Measurements from ENCODE around the gene GPSM3. TPM values are rescaled to one million over a fixed set of nuclear protein-coding genes. Genes with fewer than 3 reads are reported as not detected.

GPSM3 gene
- total RNA-seq, 1 donor from 2014 or later: 20.8 TPM

GRCh38 chr6:32152769-32153563 is 39.5 kb downstream of the GPSM3 start:
- Histone ChIP-seq H3K4me3 (ENCODE audit: low read depth, low read length) (peak overlapping the region; percentile 61), H3K36me3 (ENCODE audit: control insufficient read depth, insufficient read depth, low read length) (no peaks in the 10 kb centered on the region), H3K27me3 (ENCODE audit: control insufficient read depth, insufficient read depth, low read length) (peaks cover 33% of the 10 kb centered on the region)
- no peak for DNase-seq (ENCODE audit: low read depth)
- TF ChIP-seq CTCF (IDR thresholded peaks at IDR 0.05; ENCODE audit: insufficient read depth, low read length, poor library complexity, severe bottlenecking): no peak

- TF ChIP-seq CTCF (IDR thresholded peaks at IDR 0.05; ENCODE audit: insufficient read depth, low read length, poor library complexity, severe bottlenecking): no peak
- DNase-seq (ENCODE audit: low read depth): no peak
- Histone ChIP-seq H3K27me3 (ENCODE audit: control insufficient read depth, insufficient read depth, low read length) (peaks cover 40% of the 10 kb centered on the region), H3K4me3 (ENCODE audit: low read depth, low read length) (peak within 1 kb of the TSS; percentile 61), H3K36me3 (ENCODE audit: control insufficient read depth, insufficient read depth, low read length) (no peaks in the 10 kb centered on the region)
Measured at GRCh38 chr6:32151863-32152768, 40.3 kb downstream of the GPSM3 start, which contains the start of gene PRRT1. Gene PRRT1, minus strand, starts transcription at chr6:32151939. Its CDS starts 112 bp downstream, at chr6:32151827.

- H3K27me3 ChIP-seq (ENCODE audit: control insufficient read depth, insufficient read depth, low read length): peaks cover 40% of the 10 kb centered on the region
- H3K4me3 ChIP-seq (ENCODE audit: low read depth, low read length): peak overlapping the region; percentile 8
- TF ChIP-seq CTCF (IDR thresholded peaks at IDR 0.05; ENCODE audit: insufficient read depth, low read length, poor library complexity, severe bottlenecking): no peak
- no peak for DNase-seq (ENCODE audit: low read depth)
- no peaks in the 10 kb centered on the region for H3K36me3 ChIP-seq (ENCODE audit: control insufficient read depth, insufficient read depth, low read length)
Measured at GRCh38 chr6:32151181-32151862, 41.1 kb downstream of the GPSM3 start.

GRCh38 chr6:32149932-32150870 is 42.2 kb downstream of the GPSM3 start:
- Histone ChIP-seq H3K27me3 (ENCODE audit: control insufficient read depth, insufficient read depth, low read length) (peaks cover 40% of the 10 kb centered on the region), H3K36me3 (ENCODE audit: control insufficient read depth, insufficient read depth, low read length) (no peaks in the 10 kb centered on the region), H3K4me3 (ENCODE audit: low read depth, low read length) (no peak overlapping the region)
- DNase-seq (ENCODE audit: low read depth): no peak
- TF ChIP-seq CTCF (IDR thresholded peaks at IDR 0.05; ENCODE audit: insufficient read depth, low read length, poor library complexity, severe bottlenecking): no peak

Measured in kidney epithelial cell (primary cell).